ENCODE measurements around the gene COX4I1. TPM values are rescaled to one million over a fixed set of nuclear protein-coding genes. Genes with fewer than 3 reads are reported as not detected.

The COX4I1 gene
- total RNA-seq, 1 donor from 2014 or later, result 850 TPM

DNA sequence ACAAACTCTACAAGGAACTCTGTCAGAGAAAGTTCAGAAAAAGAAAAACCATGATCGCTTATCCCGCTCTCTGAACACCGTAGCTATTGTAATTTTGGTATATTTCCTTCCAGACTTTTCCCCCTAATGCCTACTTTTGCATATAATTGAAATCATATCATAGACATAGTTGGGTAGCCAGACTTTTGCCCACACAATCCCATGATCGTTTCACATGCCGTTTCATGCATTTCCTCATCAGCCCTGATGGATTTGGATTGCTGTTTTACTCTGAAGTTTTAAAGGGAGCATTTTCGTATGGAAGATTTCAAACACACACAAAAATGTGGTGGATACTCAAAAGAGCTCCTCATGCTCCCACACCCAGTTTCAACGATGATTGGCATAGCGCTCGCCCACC is 31.3 kb downstream of the COX4I1 start:
- TF ChIP-seq, protein P1, sequence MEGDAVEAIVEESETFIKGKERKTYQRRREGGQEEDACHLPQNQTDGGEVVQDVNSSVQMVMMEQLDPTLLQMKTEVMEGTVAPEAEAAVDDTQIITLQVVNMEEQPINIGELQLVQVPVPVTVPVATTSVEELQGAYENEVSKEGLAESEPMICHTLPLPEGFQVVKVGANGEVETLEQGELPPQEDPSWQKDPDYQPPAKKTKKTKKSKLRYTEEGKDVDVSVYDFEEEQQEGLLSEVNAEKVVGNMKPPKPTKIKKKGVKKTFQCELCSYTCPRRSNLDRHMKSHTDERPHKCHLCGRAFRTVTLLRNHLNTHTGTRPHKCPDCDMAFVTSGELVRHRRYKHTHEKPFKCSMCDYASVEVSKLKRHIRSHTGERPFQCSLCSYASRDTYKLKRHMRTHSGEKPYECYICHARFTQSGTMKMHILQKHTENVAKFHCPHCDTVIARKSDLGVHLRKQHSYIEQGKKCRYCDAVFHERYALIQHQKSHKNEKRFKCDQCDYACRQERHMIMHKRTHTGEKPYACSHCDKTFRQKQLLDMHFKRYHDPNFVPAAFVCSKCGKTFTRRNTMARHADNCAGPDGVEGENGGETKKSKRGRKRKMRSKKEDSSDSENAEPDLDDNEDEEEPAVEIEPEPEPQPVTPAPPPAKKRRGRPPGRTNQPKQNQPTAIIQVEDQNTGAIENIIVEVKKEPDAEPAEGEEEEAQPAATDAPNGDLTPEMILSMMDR (IDR thresholded peaks at IDR 0.05; ENCODE audit: insufficient read depth, low read length, poor library complexity, severe bottlenecking), result no peak
- DNase-seq (ENCODE audit: low read depth), result no peak
- Histone ChIP-seq H3K27me3 (ENCODE audit: control insufficient read depth, insufficient read depth, low read length) (peaks cover 11% of the 10 kb centered on the region), H3K4me3 (ENCODE audit: low read depth, low read length) (no peak overlapping the region), H3K36me3 (ENCODE audit: control insufficient read depth, insufficient read depth, low read length) (no peaks in the 10 kb centered on the region)

DNA sequence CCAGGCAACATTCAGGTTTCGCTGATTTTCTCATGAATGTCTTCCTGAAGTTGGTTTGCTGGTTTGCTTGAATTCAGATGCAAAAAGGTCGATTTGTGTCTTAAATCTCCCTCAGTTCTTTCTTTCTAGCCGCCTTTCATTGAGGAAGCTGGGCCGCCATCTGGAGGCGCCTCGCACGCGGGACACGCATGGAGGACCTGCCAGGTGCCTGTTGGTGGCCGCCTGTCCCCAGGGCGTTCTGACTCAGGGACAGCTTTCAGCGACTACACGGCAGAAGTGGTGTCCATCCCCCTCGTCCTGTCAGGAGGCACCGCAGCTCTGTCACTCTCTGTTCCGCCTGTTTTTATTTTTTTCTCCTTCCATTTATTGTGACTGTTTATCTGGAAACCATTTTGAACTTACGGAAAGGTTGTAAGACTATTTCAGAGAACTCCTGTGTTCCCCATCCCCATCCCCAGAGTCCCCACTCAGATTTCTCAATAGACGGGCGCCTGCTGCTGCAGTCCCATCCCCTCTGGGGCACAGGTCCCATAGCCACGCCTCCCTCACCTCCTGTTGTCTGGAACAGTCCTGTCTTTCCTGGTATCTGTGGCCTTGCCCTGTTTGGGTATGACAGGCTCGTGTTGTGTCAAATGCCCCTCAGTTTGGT is 33.2 kb downstream of the COX4I1 start:
- no peaks in the 10 kb centered on the region for H3K36me3 ChIP-seq (ENCODE audit: control insufficient read depth, insufficient read depth, low read length)
- peaks cover 13% of the 10 kb centered on the region for H3K27me3 ChIP-seq (ENCODE audit: control insufficient read depth, insufficient read depth, low read length)
- no peak for DNase-seq (ENCODE audit: low read depth)
- H3K4me3 ChIP-seq (ENCODE audit: low read depth, low read length), result no peak overlapping the region
- TF ChIP-seq, protein P1 (IDR thresholded peaks at IDR 0.05; ENCODE audit: insufficient read depth, low read length, poor library complexity, severe bottlenecking), result no peak

DNA sequence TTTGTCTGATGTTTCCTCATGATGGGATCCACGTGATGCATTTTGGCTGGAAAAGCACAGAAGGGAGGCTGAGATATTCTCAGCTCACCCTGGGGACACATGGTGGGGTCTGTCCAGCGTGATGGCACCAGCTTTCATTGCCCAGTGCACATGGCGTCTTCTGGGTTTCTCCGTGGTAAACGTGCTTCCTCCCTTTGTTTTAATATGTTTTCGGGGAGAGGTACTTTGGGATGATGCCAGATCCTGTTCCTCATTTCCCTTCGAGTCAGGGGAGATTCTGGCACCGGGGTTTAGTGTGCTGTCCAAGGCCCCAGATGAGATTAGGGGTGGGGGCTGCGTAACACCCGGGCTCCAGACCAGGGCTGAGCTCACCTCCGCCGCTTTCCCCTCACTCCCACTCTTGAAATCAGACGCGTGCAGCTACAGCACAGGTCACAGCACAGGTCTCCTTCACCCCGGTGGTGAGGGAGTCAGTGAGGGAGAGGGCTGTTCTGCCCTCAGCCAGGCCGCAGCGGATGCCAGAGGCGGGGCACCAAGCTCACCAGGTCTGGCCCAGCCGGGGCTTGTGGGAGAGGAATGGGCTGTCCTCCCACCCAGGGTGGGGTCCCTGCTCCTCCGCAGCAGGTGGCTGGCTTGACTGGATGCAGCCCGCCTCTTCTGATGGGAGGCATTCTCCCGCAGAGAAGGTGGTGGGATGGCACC is 33.9 kb downstream of the COX4I1 start:
- TF ChIP-seq, protein P1 (IDR thresholded peaks at IDR 0.05; ENCODE audit: insufficient read depth, low read length, poor library complexity, severe bottlenecking), result no peak
- Histone ChIP-seq H3K36me3 (ENCODE audit: control insufficient read depth, insufficient read depth, low read length) (no peaks in the 10 kb centered on the region), H3K4me3 (ENCODE audit: low read depth, low read length) (no peak overlapping the region), H3K27me3 (ENCODE audit: control insufficient read depth, insufficient read depth, low read length) (peaks cover 13% of the 10 kb centered on the region)
- DNase-seq (ENCODE audit: low read depth), result no peak

GRCh38 chr16:85834741-85835140 is 35.2 kb downstream of the COX4I1 start:
- TF ChIP-seq, protein P1 (IDR thresholded peaks at IDR 0.05; ENCODE audit: insufficient read depth, low read length, poor library complexity, severe bottlenecking), result no peak
- DNase-seq (ENCODE audit: low read depth), result no peak
- H3K36me3 ChIP-seq (ENCODE audit: control insufficient read depth, insufficient read depth, low read length), result no peaks in the 10 kb centered on the region
- peaks cover 13% of the 10 kb centered on the region for H3K27me3 ChIP-seq (ENCODE audit: control insufficient read depth, insufficient read depth, low read length)
- H3K4me3 ChIP-seq (ENCODE audit: low read depth, low read length), result no peak overlapping the region

DNA sequence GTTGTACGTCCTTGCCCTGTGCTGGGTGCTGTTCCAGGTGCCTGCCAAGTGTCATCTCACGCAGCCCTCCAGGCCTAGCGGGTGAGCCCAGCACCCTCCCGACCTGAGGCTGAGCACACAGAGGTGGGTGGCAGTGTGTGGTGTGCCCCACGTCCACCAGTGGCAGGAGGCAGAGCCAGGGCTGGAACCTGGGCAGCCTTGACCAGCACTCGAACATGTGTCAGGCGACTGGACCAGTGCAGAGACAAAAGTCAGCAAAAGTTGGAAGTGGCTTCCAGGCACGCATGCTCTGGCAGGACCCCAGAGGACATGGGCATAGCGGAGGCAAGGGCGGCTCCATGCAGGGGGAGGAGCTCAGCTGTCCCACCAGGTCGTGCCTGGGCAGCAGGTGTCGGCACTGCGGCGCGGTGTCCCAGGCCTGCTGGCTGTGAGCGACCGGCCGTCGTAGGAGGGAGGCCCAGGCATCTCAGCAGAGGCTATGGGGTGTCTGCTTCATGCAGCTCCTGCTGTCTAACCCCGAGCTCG is 35.8 kb downstream of the COX4I1 start:
- peaks cover 13% of the 10 kb centered on the region for H3K27me3 ChIP-seq (ENCODE audit: control insufficient read depth, insufficient read depth, low read length)
- H3K36me3 ChIP-seq (ENCODE audit: control insufficient read depth, insufficient read depth, low read length), result no peaks in the 10 kb centered on the region
- TF ChIP-seq, protein P1 (IDR thresholded peaks at IDR 0.05; ENCODE audit: insufficient read depth, low read length, poor library complexity, severe bottlenecking), result no peak
- no peak for DNase-seq (ENCODE audit: low read depth)
- no peak overlapping the region for H3K4me3 ChIP-seq (ENCODE audit: low read depth, low read length)
